ENCODE data around the gene EPHB2. TPM values are rescaled to one million over a fixed set of nuclear protein-coding genes. Genes with fewer than 3 reads are reported as not detected.

The EPHB2 gene
- total and polyA plus RNA-seq, 2 of the 4 experiments (the other 2 are of a cell fraction), result 52.3 to 58.8 TPM

DNA sequence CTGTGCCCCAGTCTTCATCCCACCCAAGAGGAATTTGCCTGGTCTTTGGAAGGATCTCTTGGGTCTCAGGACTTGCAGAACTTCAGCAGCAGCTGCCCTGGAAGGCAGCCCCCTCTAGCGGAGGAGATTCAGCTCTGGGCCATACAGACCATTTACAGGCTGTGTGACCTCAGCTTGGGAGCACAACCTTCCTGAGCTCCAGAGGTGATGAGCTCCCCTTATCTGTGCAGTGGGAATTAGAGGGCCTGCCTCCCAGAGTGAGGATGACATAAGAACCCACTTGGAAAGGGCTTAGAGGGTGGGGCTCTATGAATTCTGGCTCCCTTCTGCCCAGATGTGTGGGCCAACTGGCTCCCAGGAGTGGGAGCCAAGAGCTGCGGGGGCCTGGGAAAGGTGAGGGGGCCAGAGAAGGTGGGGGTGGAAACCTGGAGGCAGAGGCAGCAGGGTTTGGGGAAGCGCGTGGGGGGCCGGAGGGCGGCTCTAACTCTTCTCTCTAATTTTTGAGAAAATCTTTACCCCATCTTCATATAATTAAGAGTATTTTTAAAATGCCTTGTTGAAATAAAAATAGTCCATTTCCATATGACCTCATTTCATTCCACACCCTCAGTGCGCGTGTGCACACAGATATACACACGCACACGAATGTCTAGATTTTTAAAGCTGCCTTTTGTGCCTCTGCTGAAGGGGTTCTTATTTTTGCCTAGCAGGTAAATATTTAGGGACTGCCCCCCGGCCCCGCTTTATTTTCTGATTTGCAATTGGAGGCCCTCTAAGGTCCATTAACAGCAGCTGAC is 21.5 kb downstream of the EPHB2 start:
- in situ Hi-C loops (cut with MboI; ENCODE audit: low sequenced_read_pairs), result no loop called here
- CTCF ChIA-PET, result no interaction called here

More for the DNA sequence above, 21.5 kb downstream of the EPHB2 start:
- Histone ChIP-seq H4K91ac (ENCODE audit: insufficient read depth, low read depth, low read length) (no peak overlapping the region), H3K9me1 (ENCODE audit: insufficient read depth, low read length) (peaks cover 32% of the 10 kb centered on the region), H2AFZ (replicated peaks; ENCODE audit: low read length, poor library complexity) (no peak overlapping the region), H3K9me3 (ENCODE audit: control insufficient read depth, insufficient read depth, low read length) (no peaks in the 10 kb centered on the region), H4K8ac (ENCODE audit: low read depth in 2 of 2, low read length in 2 of 2) (no peak overlapping the region), H3K27me3 (ENCODE audit: control insufficient read depth, insufficient read depth, low read length) (no peaks in the 10 kb centered on the region), H3K56ac (ENCODE audit: extremely low read depth, insufficient read depth, low read length) (no peak overlapping the region), H3K36me3 (ENCODE audit: control insufficient read depth, insufficient read depth, low read length) (no peaks in the 10 kb centered on the region), H2BK15ac (ENCODE audit: low read depth, low read length) (no peak overlapping the region), H3K4me3 (ENCODE audit: insufficient read depth, low read depth, low read length) (no peak overlapping the region), H3K23ac (ENCODE audit: low read depth, low read length) (no peak overlapping the region), H3K4me1 (ENCODE audit: control insufficient read depth, insufficient read depth, low read length) (peaks cover 15% of the 10 kb centered on the region), H4K20me1 (ENCODE audit: insufficient read depth, low read length) (peaks cover 60% of the 10 kb centered on the region), H3K79me1 (ENCODE audit: low read depth in 1 of 2, low read length in 2 of 2) (peaks cover 14 to 91% of the 10 kb centered on the region in 2 experiments), H3K9ac (ENCODE audit: low read depth, low read length) (no peak overlapping the region), H2BK120ac (ENCODE audit: low read depth, low read length) (no peak overlapping the region), H2BK20ac (ENCODE audit: low read depth, low read length) (no peak overlapping the region), H3K18ac (ENCODE audit: low read depth, low read length) (no peak overlapping the region), H2BK5ac (ENCODE audit: low read depth, low read length, poor library complexity, severe bottlenecking) (no peak overlapping the region), H2AK9ac (replicated peaks; ENCODE audit: low read depth, low read length, poor library complexity) (no peak overlapping the region), H2AK5ac (ENCODE audit: low read depth, low read length) (no peak overlapping the region; the same call in 1 of the 2 replicates), H3K4ac (ENCODE audit: low read depth, low read length) (no peak overlapping the region), H3K27ac (ENCODE audit: insufficient read depth, low read length) (no peak overlapping the region), H4K5ac (ENCODE audit: low read depth, low read length) (no peak overlapping the region), H3K14ac (replicated peaks; ENCODE audit: low read depth, low read length) (no peak overlapping the region), H3K4me2 (ENCODE audit: low read depth, low read length) (no peak overlapping the region)
- WGBS, 2 experiments (ENCODE audit: extremely low coverage in 2 of 2, insufficient read length in 1 of 2), result 95% methylated on average over 4 of the region's 12 CpGs; no CpG with 5 or more reads in 1 of the 2 experiments
- intact Hi-C loops (cut with micrococcal nuclease), result no loop called here
- no peak for TF ChIP-seq BHLHE40 (IDR thresholded peaks at IDR 0.05; ENCODE audit: low read depth, low read length)
- TF ChIP-seq, protein P1, sequence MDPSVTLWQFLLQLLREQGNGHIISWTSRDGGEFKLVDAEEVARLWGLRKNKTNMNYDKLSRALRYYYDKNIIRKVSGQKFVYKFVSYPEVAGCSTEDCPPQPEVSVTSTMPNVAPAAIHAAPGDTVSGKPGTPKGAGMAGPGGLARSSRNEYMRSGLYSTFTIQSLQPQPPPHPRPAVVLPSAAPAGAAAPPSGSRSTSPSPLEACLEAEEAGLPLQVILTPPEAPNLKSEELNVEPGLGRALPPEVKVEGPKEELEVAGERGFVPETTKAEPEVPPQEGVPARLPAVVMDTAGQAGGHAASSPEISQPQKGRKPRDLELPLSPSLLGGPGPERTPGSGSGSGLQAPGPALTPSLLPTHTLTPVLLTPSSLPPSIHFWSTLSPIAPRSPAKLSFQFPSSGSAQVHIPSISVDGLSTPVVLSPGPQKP (IDR thresholded peaks at IDR 0.05; ENCODE audit: borderline replicate concordance, low read depth, low read length), result no peak
- no peak for TF ChIP-seq RCOR1 (IDR thresholded peaks at IDR 0.05; ENCODE audit: insufficient replicate concordance, low read length)
- TF ChIP-seq, protein P2, sequence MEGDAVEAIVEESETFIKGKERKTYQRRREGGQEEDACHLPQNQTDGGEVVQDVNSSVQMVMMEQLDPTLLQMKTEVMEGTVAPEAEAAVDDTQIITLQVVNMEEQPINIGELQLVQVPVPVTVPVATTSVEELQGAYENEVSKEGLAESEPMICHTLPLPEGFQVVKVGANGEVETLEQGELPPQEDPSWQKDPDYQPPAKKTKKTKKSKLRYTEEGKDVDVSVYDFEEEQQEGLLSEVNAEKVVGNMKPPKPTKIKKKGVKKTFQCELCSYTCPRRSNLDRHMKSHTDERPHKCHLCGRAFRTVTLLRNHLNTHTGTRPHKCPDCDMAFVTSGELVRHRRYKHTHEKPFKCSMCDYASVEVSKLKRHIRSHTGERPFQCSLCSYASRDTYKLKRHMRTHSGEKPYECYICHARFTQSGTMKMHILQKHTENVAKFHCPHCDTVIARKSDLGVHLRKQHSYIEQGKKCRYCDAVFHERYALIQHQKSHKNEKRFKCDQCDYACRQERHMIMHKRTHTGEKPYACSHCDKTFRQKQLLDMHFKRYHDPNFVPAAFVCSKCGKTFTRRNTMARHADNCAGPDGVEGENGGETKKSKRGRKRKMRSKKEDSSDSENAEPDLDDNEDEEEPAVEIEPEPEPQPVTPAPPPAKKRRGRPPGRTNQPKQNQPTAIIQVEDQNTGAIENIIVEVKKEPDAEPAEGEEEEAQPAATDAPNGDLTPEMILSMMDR (conservative IDR thresholded peaks at IDR 0.05; ENCODE audit: low read depth, low read length), result peak; percentile 44
- TF ChIP-seq RAD21 (IDR thresholded peaks at IDR 0.05; ENCODE audit: low read length), result peak; percentile 44
- no peak for TF ChIP-seq CHD1 (IDR thresholded peaks at IDR 0.05; ENCODE audit: low read depth, low read length)
- dilution Hi-C loops (cut with HindIII; ENCODE audit: low sequenced_read_pairs, unreplicated experiment), result no loop called here
- DNase-seq (peak; percentile 14), ATAC-seq (ENCODE audit: low read depth) (no peak)
- BruUV-seq (replicated peaks), result no TSS peak
- POLR2A ChIA-PET (ENCODE audit: unreplicated experiment), result no interaction called here

All from IMR-90 (cell line).